Fibroblast of skin of abdomen (primary cell): Measurements from ENCODE around the gene DEPDC1B.
A peak's percentile ranks its signal among the peaks of the same experiment; 100 is the strongest.
"Not testable (repeated sequence)": the region's sequence is repeated elsewhere in the genome, so short reads cannot be mapped to it uniquely, and the experiment has no call there.

Experiments used
- DNase-seq: peaks from one replicate; pipeline ENCODE4 v3.0.0-alpha.2; 2013

The DEPDC1B gene

GRCh38 chr5:60698336-60698735 is 1.6 kb downstream of the DEPDC1B start:
- DNase-seq, result no peak

- no peak for DNase-seq
These were observed 9.6 kb downstream of the DEPDC1B start for GRCh38 chr5:60690326-60690725.

- no peak for DNase-seq
These were observed 11.0 kb downstream of the DEPDC1B start for GRCh38 chr5:60688980-60689379.

- peak; percentile 47 for DNase-seq
These were observed 11.8 kb downstream of the DEPDC1B start for GRCh38 chr5:60687927-60688720.

- DNase-seq, result no peak
These were observed 13.8 kb downstream of the DEPDC1B start for GRCh38 chr5:60686157-60686556.

- DNase-seq, result no peak
These were observed 14.3 kb downstream of the DEPDC1B start for GRCh38 chr5:60685700-60686099.

GRCh38 chr5:60685028-60685427 is 14.9 kb downstream of the DEPDC1B start:
- DNase-seq, result no peak

GRCh38 chr5:60682007-60682406 is 18.0 kb downstream of the DEPDC1B start:
- not testable (repeated sequence) for DNase-seq

- DNase-seq, result no peak
These were observed 20.1 kb downstream of the DEPDC1B start for GRCh38 chr5:60679816-60680215.

- peak; percentile 51 for DNase-seq
These were observed 21.9 kb downstream of the DEPDC1B start for GRCh38 chr5:60677850-60678664.

- DNase-seq, result no peak
These were observed 24.7 kb downstream of the DEPDC1B start for GRCh38 chr5:60675286-60675685.

GRCh38 chr5:60674251-60675069 is 25.5 kb downstream of the DEPDC1B start:
- peak; percentile 12 for DNase-seq

GRCh38 chr5:60673334-60673733 is 26.6 kb downstream of the DEPDC1B start:
- DNase-seq, result no peak

GRCh38 chr5:60672693-60673264 is 27.2 kb downstream of the DEPDC1B start:
- no peak for DNase-seq

- DNase-seq, result no peak
These were observed 27.9 kb downstream of the DEPDC1B start for GRCh38 chr5:60671899-60672692.

- no peak for DNase-seq
These were observed 29.2 kb downstream of the DEPDC1B start for GRCh38 chr5:60670749-60671148.

- peak; percentile 33 for DNase-seq
These were observed 31.2 kb downstream of the DEPDC1B start for GRCh38 chr5:60668686-60669304.

- DNase-seq, result peak; percentile 75
These were observed 47.9 kb downstream of the DEPDC1B start for GRCh38 chr5:60651872-60652620.

- DNase-seq, result peak; percentile 44
These were observed 50.6 kb downstream of the DEPDC1B start for GRCh38 chr5:60649288-60649917.

GRCh38 chr5:60648175-60648574 is 51.8 kb downstream of the DEPDC1B start:
- DNase-seq, result no peak
